ENCODE results near the gene ARHGAP24.
A peak's percentile ranks its signal among the peaks of the same experiment; 100 is the strongest.
"Not testable (repeated sequence)": the region's sequence is repeated elsewhere in the genome, so short reads cannot be mapped to it uniquely, and the experiment has no call there.

Gene ARHGAP24

DNA sequence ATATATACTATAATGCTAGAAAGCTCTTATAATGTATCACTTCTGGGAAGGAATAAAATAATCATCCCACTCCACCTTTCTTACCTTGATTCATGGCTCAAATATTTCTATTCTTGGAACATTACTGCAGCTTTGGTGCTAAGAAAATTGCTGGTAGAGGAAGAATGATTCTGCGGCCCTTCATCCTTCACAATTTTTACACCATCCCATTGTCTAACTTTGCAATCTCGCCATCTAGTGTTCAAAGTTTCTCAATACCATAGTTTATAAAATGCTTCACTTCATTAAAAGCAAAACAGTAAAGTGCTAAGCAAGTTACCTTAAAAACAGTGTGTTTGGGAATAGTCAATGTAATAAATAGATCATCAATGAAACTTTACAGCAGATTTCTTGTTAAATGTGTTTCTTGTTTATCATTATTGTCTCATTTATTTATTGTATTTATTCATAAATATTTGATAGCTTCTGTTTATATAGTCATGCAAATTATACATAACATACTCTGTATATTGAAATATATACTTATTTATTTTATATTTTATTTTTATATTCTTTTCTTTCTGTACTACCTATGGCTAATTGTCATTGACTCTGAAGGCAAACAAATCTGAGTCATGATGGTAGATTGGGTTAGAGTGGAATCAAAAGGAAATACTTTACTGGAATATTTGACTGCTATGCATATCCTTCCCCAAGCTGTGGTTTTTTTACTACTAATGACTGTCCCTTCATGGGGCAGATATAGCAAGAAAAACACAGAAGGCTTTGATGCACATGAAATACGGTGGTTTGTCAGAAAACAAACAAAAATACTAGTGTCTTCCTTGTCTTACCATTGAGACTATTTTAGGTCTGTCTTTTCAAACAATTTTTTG is 494.2 kb downstream of the ARHGAP24 start:
- DNase-seq, result no peak

DNA sequence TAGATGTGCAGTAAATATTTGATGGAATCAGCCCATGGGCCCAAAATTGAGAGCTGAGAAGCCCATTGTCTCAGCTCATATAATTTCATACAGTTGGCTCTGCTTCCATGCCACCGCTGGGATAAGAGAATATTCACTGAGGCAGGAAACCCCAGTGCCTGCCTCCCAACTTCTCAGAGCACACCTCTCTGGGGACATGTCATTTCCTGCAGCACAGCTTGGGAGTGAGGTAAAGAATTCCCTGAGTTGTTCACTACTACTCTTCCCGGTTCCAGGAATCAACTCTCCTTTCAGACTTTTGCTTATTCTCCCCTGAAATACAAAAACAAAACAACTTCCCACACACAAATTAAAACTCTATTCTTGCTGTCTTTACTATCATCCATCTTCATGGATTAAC is 495.6 kb downstream of the ARHGAP24 start:
- no peak for DNase-seq

DNA sequence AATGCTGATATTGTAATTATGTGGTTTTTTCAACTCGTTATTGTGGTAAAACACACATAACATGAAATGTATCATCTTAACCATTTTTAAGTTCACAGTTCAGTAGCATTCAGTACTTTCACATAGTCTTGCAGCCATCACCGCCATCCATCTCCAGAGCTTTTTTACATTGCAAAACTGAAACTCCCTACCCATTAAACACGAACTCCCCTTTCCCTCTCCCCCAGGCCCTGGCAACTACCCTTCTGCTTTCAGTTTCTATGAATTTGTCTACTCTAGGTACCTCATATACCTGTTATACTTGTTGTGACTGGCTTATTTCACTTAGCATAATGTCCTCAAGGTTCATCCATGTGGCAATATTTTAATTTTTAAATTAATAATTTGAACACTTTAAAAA is 504.3 kb downstream of the ARHGAP24 start:
- DNase-seq, result no peak

DNA sequence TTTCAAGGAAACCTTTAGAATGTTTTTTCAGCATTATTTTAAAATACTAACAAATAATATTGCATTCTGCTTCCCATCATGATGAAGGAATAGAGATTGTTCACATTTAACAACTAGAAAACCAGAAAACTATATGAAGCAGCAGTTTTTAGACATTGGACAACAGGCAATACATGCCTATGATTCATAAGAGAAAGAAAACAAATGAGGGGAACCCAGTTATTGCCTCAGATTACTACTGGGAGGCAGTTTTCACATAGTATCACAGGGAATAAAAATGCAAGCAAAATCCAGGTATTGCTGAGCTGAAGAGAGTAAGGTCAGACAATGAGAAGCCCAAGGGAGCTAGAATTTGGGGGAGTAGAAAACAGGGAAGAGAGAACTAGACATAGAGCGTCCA is 511.3 kb downstream of the ARHGAP24 start:
- no peak for DNase-seq

DNA sequence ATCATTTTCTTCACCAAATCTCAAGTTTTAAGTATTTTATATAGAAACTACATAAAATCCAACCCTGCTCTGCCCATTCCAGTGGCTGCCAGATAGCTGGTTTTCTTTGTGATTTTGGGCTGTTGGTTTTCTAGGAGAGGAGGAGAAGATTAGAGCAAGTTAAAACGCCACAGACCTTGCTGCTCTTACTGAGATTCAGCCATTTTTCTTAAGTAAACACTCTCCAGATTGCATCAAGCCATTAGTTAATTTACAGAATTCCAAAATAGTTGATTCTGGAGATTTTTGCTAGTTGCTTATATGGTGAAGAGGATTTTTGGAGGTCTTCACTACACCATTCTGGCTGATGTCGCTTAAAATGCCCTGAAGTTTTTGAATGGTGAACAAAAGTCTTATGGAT is 518.7 kb downstream of the ARHGAP24 start:
- DNase-seq, result no peak

DNA sequence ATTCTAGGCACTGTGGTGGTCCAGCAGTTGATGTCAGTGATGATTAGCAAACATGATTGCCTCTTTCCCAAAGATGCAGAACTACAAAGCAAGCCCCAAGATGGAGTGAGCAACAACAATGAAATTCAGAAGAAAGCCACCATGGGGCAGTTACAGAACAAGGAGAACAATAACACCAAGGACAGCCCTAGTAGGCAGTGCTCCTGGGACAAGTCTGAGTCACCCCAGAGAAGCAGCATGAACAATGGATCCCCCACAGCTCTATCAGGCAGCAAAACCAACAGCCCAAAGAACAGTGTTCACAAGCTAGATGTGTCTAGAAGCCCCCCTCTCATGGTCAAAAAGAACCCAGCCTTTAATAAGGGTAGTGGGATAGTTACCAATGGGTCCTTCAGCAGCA is 519.6 kb downstream of the ARHGAP24 start:
- DNase-seq, result no peak

DNA sequence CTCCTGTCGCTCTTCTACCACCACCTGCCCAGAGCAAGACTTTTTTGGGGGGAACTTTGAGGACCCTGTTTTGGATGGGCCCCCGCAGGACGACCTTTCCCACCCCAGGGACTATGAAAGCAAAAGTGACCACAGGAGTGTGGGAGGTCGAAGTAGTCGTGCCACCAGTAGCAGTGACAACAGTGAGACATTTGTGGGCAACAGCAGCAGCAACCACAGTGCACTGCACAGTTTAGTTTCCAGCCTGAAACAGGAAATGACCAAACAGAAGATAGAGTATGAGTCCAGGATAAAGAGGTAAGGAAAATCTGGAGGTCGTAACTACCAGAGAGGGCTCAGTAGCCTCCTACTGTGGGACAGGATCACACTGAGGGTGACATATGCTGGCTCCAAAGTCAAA is 520.4 kb downstream of the ARHGAP24 start:
- DNase-seq, result no peak

DNA sequence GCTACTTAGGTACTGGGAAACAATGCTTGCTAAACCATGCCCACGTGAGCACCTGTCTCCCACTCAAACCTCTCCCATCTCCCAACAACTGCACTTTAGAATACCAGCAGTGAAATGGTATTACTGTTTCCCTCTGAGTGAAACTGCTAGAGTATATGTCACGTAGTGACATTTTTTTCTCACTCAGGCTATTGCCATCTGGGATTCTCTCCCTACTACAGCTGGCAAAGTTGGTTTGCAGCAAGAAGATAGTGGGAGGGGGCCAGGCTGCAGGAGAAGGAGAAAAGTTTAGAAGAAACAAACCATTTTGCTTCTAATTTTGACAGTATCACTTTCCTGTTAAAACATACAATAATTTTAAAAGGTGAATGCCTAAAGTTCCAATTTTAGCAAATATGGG is 526.6 kb downstream of the ARHGAP24 start:
- no peak for DNase-seq

DNA sequence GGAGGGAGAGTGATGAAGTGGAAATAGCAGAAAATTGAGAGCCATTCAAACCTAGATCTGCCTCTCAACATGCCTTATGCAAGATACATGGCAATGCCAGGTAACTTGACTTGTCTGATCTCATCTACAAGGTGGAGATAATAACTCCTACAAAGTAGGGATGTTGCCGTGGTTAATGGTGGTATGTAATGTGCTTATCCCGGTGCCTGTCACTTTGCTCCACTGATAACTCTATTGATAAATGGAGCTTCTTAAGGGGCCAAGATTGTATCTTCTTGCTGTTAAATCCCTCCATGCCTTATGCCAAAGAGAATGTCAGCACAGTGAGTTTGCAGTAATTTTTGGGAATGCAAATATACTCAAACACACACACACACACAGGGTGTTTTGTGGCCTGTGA is 529.1 kb downstream of the ARHGAP24 start:
- no peak for DNase-seq

DNA sequence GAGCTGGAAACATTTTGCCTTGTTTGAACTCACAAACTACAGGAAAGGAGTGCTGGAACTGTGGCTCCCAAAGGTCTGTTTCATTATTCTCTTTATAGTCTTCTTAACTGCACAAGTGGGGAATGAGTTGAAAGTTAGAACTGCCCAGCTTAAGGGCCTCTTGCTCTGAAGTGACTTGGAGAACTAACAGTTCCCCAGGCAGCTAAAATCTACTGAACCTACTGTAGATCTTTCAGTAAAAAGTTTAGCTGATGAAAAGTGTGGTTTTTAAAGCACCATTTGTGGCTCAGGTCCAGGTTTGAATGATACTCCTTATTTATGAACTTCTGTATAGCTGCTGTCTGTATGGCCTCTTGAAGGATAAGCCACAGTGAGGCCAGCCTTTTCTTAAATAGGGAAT is 531.1 kb downstream of the ARHGAP24 start:
- no peak for DNase-seq

DNA sequence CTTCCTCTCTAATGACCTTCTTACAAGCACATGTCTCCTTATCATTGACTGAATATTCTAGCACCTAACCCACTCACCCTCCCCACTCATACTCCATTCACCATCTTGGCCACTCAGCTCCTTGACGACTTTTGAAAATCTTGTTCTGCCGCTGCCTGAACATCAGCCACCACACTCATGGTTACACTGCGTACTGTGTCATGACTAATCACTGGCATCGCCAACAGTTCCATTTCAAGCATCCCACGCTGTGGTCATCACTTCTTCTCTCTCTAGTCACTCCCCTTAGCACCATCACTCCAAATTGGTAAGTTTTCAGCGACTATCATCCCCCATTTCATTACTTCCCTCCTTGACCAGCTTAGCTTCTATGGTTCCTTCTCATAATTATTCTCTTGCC is 532.1 kb downstream of the ARHGAP24 start:
- DNase-seq, result no peak

DNA sequence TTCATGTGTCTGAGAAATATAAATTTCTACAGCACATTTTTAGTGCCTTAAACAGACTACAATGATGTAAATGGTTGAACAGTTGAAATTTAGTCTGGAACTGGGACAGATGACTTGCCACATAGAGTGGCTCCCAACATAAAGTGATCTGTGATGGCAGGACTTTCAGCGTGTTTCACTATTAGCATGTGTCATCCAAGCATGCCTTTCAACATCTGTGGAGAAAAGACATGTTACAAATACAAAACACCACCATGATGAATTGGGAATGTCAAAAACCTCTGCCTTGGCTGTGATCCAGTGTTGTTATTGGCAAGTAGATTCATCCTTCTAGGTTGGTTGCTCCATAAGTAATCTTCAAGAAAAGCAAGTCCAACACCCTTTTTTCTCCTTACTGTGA is 536.2 kb downstream of the ARHGAP24 start:
- no peak for DNase-seq

DNA sequence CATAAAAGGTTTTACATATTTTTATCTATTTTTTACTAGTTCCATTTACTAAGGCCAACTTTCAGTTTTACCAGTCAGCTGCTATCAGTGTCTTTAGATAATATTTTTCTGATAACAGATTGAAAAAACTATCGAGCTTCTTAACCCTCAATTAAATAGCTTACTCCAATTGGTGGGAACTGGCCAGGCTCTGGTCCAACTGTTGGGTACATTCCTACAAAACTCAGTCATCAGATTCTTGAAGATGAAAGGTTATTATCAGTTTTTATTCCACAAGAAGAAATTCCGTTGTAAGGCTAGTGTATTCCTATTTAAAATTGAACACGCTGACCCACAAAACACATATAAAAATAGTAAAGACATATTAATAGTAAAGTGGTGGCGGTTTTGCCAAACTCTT is 538.7 kb downstream of the ARHGAP24 start:
- DNase-seq, result no peak

DNA sequence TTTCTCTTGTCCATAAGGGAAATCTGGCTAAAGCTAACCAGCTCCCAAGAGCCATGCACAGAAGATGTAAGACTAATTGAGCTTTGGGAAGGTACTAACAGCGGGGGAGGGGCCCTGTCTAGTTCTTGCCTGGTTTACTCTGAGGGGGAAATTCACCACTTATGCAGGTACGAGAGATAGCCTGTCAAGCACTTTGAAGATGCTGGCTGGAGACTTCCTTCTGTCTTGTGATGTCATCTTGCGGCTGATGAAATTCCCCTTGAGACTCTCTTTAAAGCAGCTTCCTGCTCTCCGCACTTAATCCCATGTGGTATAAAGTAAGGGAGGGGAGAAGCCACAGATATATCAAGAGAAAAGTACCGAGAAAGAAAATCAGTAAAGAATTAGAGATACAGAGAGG is 539.6 kb downstream of the ARHGAP24 start:
- DNase-seq, result peak in 1 of 2 donors; percentile 3

DNA sequence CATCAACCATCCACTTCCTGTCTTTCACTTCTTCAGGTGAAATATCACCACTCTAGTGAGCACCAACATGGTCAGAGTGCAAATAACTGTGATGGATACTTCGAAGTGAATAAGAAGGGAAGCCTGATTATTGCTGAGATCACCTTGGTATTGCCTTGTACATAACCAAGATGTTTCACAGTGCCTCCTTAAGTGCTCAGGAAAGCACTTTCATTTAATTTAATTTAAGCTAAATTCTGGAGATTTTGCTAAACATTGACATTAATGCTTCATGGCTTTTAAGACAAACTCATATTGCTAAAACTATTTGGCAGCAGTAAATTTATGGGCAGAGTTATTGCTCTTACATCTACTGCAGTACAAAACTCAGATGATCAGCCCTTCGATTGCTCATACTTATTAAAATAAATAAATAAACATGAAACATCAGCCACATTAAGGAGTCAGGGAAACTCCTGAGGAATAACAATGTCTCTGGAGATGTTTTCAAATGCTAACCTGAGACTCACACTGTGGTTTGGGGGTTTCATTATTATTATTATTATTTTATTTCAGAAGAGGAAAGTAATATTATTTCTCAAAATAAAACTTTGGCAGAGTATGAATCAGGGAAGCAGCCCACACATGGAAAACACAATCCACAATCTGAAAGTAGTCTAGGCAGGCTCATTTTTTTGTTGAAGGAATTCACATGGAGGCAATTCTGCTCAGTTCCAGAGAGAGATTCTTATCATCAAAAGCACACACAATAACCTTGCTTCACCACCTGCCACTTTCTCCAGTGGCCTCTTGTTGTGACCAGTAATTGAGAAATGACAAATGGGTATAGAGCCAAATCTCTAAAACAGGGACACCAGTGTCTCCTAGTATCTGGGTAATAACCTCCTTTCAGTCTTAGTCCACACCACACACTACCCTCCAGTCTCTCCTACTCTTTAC is 540.7 kb downstream of the ARHGAP24 start:
- DNase-seq, result no peak

DNA sequence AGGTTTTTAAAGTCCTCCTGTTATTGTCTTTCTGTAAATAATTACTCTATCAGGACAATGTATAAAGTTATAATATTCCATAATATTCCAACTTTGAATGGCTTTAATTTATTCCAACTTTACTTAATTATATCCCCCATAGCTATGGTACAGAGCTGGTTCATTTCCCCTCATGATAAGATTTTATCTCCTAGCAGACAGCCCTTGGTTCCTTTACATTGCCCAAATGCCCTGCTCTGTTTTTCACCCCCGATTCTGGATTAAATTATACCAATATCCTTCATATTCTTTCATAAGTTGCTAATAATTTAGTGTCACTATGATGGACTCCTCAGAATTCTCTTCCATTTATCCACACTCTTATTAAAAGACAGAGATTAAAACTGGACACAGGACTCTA is 544.4 kb downstream of the ARHGAP24 start:
- no peak for DNase-seq

DNA sequence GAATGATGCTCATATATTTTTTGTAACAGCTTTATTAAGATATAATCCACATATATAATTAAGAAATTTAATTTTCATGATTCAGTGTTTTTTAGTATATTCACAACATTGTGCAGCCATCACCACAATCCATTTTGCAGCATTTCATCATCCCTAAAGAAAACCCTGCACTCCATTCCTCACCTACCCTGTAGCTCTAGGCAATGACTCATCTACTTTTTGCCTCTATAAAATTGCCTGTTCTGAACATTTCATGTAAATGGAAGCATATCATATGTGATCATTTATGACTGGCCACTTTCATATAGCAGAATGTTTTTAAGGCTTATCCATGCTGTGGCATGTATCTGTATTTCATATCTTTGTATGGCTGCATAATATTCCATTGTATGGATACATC is 545.0 kb downstream of the ARHGAP24 start:
- no peak for DNase-seq

DNA sequence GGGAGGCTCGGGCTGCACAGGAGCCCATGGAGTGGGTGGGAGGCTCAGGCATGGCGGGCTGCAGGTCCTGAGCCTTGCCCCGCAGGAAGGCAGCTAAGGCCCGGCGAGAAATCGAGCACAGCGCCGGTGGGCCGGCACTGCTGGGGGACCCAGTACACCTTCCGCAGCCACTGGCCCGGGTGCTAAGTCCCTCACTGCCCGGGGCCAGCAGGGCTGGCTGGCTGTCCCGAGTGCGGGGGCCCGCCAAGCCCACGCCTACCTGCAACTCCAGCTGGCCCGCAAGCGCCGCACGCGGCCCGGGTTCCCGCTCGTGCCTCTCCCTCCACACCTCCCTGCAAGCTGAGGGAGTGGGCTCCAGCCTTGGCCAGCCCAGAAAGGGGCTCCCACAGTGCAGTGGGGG is 546.7 kb downstream of the ARHGAP24 start:
- DNase-seq, result not testable (repeated sequence)

DNA sequence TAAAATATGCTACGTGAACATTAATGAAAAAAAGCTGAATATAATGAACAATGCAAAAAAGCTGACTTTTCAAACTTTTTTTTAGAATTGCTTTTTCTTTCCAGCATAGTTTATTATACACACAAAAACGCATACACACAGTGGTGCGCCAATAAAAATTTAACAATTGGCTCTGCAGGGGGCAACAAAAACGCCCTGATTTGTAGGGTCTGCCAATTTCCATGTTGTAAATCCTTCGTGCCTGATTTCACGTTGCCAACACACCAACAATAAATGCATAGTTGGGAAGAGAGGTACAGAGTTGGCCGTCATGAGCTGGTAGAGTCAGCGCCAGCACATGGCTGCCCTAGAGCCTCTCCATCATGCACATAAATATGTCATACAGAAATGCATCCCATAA is 551.8 kb downstream of the ARHGAP24 start:
- DNase-seq, result no peak

DNA sequence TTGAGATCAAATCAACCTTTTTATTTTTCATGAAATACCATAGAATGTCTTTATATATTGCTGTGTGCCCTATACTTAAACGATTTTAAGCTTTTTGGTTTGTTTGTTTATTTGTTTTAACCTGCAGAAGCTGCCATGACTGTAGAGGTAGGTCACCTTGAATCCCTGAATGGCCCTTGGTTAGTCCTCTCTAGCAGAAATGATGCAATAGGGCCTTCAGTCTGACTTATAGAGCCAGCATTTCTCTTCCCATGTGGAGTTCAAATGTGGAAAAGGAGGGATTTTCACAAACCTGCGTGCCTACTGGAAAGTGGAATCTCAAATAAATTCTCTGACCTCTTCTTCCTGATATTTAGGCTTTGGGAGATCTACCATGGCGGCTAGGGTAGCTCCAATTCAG is 557.0 kb downstream of the ARHGAP24 start:
- DNase-seq, result no peak

DNA sequence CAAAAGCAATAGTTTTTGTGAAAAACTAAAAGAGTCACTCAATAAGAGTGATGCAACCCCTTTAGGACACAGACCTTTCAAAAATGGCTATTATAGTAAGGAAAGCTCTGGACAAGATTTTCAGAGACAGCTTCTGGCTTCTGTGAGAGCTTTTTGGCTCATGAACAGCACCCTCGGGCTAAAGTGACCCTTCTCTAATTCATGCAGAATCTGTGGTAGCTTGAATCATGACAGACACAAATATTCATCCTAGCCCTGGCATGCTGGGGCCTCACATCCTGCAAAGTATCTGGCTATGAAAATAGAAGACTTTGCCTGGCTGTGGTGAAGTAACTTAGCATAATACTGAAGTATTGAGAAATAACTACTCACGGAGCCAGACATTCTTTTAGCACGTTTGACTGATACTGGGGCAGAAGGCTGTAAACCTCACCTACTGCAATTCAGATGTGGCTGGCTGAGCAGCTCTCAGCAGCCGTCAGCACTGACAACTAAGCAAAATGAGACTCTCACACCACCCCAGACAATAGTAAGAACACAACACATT is 557.6 kb downstream of the ARHGAP24 start:
- DNase-seq, result no peak

DNA sequence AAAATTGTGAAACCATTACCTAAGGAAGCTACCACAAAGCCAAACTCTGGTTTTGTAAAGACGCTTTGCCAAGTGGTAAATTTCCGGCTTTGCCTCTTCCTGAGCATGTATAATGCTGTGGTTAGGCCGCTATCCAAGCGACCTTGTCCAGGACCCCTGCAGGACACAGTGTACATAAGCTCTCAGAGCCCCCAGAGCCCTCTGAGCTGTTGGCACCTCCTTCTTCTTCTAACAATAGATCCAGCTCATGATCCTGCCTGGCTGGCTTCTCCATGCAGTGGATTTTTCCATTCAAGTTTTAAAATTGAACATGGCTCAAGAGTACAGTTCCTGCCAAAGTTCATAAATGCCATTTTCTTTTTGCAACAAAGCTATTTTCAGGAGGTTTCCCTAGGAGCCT is 558.2 kb downstream of the ARHGAP24 start:
- no peak for DNase-seq

DNA sequence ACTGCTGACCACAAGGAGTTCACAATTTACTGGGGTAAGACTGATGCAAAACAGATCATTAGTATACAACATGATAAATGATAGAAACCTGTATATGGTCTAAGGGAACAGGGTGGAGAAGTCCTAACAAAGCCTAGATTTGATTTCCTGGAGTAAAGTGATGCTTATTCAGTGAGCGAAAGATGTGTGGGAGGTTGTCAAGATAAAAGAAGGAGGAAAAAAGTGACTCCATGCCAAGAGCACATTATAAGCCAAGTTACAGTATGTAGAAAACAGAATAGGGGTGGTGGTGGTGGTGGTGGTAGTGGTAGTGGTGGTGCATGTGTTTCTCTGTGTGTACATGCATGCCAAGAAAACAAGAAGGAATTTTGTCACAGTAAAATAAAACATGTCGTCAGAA is 559.7 kb downstream of the ARHGAP24 start:
- DNase-seq, result no peak

DNA sequence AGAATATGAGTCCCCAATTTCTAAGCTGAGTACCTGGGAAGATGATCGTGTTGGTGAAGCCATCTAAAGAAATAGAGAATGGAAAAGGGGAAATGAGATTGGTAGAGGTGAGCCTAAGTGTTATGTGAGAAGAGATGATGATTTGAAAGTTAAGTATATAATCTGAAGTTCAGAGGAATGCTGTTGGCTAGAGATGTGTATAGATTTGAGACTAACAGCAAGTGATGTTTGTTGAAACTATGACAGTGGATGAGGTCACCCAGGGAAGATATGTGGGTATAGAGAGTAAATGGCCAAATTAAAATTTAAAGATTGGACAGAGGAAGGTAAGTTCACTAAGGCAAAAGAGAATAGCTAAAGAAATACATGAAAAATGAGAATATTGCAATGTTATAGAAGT is 560.7 kb downstream of the ARHGAP24 start:
- DNase-seq, result no peak
